ENCODE data around the gene MRPL33.

DNA sequence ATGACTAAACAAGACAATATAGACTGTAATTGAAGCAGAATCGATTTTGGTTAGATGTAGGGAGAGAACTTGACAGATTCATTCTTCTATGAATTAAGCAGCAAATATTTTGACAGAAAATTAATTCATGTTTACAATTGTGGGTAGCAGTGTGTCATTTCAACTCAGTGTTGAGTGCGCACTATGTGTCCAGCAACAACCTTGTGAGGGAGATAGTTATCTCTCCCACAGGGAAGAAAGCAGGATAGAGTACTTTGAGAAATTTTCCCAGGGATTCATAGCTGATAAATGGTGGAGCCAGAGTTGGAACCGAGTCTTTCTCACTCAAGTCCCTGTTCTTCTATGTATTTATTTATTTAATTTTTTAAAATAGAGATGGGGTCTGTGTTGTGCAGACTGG is 5.2 kb downstream of the MRPL33 start:
- no peak for TF ChIP-seq CREB1 (IDR thresholded peaks at IDR 0.05; ENCODE audit: low read depth)
- TF ChIP-seq, protein P1, sequence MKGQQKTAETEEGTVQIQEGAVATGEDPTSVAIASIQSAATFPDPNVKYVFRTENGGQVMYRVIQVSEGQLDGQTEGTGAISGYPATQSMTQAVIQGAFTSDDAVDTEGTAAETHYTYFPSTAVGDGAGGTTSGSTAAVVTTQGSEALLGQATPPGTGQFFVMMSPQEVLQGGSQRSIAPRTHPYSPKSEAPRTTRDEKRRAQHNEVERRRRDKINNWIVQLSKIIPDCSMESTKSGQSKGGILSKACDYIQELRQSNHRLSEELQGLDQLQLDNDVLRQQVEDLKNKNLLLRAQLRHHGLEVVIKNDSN (IDR thresholded peaks at IDR 0.05): no peak
- TF ChIP-seq TEAD4 (IDR thresholded peaks at IDR 0.05): no peak
- TF ChIP-seq RAD21 (IDR thresholded peaks at IDR 0.05; ENCODE audit: low read depth): no peak
- TF ChIP-seq ZBTB7A (IDR thresholded peaks at IDR 0.05; ENCODE audit: low read depth): no peak
- TF ChIP-seq, protein P2, sequence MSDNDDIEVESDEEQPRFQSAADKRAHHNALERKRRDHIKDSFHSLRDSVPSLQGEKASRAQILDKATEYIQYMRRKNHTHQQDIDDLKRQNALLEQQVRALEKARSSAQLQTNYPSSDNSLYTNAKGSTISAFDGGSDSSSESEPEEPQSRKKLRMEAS (IDR thresholded peaks at IDR 0.05): no peak
- no peak for TF ChIP-seq EGR1 (IDR thresholded peaks at IDR 0.05)
- TF ChIP-seq, protein P3, sequence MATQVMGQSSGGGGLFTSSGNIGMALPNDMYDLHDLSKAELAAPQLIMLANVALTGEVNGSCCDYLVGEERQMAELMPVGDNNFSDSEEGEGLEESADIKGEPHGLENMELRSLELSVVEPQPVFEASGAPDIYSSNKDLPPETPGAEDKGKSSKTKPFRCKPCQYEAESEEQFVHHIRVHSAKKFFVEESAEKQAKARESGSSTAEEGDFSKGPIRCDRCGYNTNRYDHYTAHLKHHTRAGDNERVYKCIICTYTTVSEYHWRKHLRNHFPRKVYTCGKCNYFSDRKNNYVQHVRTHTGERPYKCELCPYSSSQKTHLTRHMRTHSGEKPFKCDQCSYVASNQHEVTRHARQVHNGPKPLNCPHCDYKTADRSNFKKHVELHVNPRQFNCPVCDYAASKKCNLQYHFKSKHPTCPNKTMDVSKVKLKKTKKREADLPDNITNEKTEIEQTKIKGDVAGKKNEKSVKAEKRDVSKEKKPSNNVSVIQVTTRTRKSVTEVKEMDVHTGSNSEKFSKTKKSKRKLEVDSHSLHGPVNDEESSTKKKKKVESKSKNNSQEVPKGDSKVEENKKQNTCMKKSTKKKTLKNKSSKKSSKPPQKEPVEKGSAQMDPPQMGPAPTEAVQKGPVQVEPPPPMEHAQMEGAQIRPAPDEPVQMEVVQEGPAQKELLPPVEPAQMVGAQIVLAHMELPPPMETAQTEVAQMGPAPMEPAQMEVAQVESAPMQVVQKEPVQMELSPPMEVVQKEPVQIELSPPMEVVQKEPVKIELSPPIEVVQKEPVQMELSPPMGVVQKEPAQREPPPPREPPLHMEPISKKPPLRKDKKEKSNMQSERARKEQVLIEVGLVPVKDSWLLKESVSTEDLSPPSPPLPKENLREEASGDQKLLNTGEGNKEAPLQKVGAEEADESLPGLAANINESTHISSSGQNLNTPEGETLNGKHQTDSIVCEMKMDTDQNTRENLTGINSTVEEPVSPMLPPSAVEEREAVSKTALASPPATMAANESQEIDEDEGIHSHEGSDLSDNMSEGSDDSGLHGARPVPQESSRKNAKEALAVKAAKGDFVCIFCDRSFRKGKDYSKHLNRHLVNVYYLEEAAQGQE (IDR thresholded peaks at IDR 0.05; ENCODE audit: low read depth): no peak
- TF ChIP-seq TAF1 (IDR thresholded peaks at IDR 0.05; ENCODE audit: low read depth): no peak
- no peak for TF ChIP-seq CEBPB (IDR thresholded peaks at IDR 0.05)
- TF ChIP-seq EP300 (IDR thresholded peaks at IDR 0.05; ENCODE audit: borderline replicate concordance): no peak

Measured in Ishikawa (cell line).